ENCODE results near the gene ADGRV1.

GRCh38 chr5:90803381-90803780 is 244.8 kb downstream of the ADGRV1 start:
- TF ChIP-seq CTCF (IDR thresholded peaks at IDR 0.05) (no peak), POLR2A (IDR thresholded peaks at IDR 0.05) (no peak)
